ENCODE results near the gene VPS37B. TPM values are rescaled to one million over a fixed set of nuclear protein-coding genes. Genes with fewer than 3 reads are reported as not detected.

VPS37B gene
- total RNA-seq, 4 donors from 2014 or later = 3.3 to 21.6 (median 20.2) TPM

DNA sequence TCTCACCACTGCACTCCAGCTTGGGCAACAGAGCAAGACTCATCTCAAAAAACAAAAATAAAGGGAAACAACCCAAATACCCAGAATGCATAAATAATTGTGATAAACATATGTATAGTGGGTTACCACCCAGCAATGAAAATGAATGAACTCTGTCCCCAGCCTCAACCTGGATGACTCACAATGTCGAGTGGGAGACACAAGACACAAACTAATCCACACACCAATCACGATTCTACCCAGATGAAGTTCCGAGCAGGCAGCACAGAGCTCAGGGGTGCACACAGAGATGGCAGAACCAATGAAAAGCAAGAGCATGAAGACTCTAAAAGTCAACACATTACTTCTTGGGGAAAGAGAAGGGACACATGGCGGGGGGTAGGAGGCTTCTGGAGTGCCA, 43.2 kb upstream of the VPS37B start:
- Histone ChIP-seq H3K4me3 (no peak overlapping the region), H3K4me1 (no peaks in the 10 kb centered on the region), H3K36me3 (no peaks in the 10 kb centered on the region), H3K9me3 (no peaks in the 10 kb centered on the region), H3K27me3 (no peaks in the 10 kb centered on the region), H3K27ac (no peak overlapping the region)
- no peak for TF ChIP-seq POLR2A (IDR thresholded peaks at IDR 0.05)
- no peak for TF ChIP-seq CTCF (IDR thresholded peaks at IDR 0.05)
- intact Hi-C loops (cut with DNase I; ENCODE audit: low total_unique reads) = no loop called here
- no peak for DNase-seq

DNA sequence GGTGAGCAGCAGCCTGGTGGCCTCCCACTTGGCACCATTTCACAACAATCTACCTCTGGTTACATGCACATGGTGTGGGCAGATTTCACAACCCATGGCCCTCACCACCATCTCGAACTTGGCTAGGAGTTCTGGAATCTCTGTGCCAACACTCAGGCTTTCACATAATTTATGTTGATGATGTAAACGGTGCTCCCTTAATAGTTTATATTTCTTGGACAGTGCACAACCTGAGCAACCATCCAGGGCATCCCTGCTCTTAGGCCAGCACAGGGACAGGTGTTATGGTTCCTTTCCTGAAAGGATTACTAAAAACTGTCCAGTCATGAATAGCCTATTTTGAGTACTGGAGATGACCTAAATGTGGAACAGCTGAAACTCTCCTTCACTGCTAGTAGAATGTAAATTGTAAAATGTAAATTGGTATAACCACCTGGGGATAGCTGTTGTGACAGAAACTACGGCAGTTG, 41.7 kb upstream of the VPS37B start:
- no peak for DNase-seq
- TF ChIP-seq POLR2A (IDR thresholded peaks at IDR 0.05) = no peak
- no peak for TF ChIP-seq CTCF (IDR thresholded peaks at IDR 0.05)
- intact Hi-C loops (cut with DNase I; ENCODE audit: low total_unique reads) = no loop called here

GRCh38 chr12:122935318-122935717, 39.4 kb upstream of the VPS37B start:
- no peaks in the 10 kb centered on the region for H3K36me3 ChIP-seq
- H3K27me3 ChIP-seq = no peaks in the 10 kb centered on the region
- H3K4me1 ChIP-seq = no peaks in the 10 kb centered on the region
- TF ChIP-seq POLR2A (IDR thresholded peaks at IDR 0.05) (no peak), CTCF (IDR thresholded peaks at IDR 0.05) (no peak)
- DNase-seq = no peak
- H3K9me3 ChIP-seq = no peaks in the 10 kb centered on the region
- intact Hi-C loops (cut with DNase I; ENCODE audit: low total_unique reads) = no loop called here
- H3K4me3 ChIP-seq = no peak overlapping the region
- H3K27ac ChIP-seq = no peak overlapping the region

More for the DNA sequence above, 41.7 kb upstream of the VPS37B start:
- Histone ChIP-seq H3K4me1 (no peaks in the 10 kb centered on the region), H3K4me3 (no peak overlapping the region), H3K36me3 (no peaks in the 10 kb centered on the region), H3K27ac (no peak overlapping the region), H3K27me3 (no peaks in the 10 kb centered on the region), H3K9me3 (no peaks in the 10 kb centered on the region)

DNA sequence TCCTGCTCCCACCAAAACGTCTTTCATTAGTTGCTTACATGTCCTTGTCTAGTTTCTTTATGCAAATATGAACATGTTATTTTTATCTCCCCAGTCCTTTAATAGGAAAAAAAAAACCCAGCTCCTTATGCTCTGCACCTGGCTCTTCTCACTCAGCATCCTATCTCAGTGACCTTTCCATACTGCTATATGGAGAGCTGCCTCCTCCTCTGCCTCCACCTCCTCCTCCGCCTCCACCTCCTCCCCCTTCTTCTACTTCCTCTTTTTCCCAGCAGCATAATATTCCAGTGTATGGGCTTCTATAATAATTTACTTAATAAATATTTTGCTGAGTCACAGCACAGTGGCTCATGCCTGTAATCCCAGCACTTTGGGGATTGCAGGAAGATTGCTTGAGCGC, 38.8 kb upstream of the VPS37B start:
- Histone ChIP-seq H3K4me1 (no peaks in the 10 kb centered on the region), H3K4me3 (no peak overlapping the region), H3K36me3 (no peaks in the 10 kb centered on the region), H3K27ac (no peak overlapping the region), H3K9me3 (no peaks in the 10 kb centered on the region), H3K27me3 (no peaks in the 10 kb centered on the region)
- no peak for TF ChIP-seq CTCF (IDR thresholded peaks at IDR 0.05)
- TF ChIP-seq POLR2A (IDR thresholded peaks at IDR 0.05) = no peak
- DNase-seq = no peak
- intact Hi-C loops (cut with DNase I; ENCODE audit: low total_unique reads) = no loop called here

GRCh38 chr12:122932207-122932606, 36.3 kb upstream of the VPS37B start:
- H3K27me3 ChIP-seq = no peaks in the 10 kb centered on the region
- no peak for DNase-seq
- no peak overlapping the region for H3K4me3 ChIP-seq
- H3K36me3 ChIP-seq = no peaks in the 10 kb centered on the region
- intact Hi-C loops (cut with DNase I; ENCODE audit: low total_unique reads) = no loop called here
- no peak overlapping the region for H3K27ac ChIP-seq
- no peaks in the 10 kb centered on the region for H3K4me1 ChIP-seq
- no peaks in the 10 kb centered on the region for H3K9me3 ChIP-seq
- TF ChIP-seq POLR2A (IDR thresholded peaks at IDR 0.05) = no peak
- no peak for TF ChIP-seq CTCF (IDR thresholded peaks at IDR 0.05)

Data from uterus (tissue), 4 donors.